PC-3 (cell line): ENCODE results near the gene IFNL1.

Experiments
- CTCF ChIP-seq: fragments of 300-600 bp; sonication (generic); conservative IDR thresholded peaks from 2 replicates; pipeline ENCODE4 v1.5.1; 2017; ENCODE audit warnings: antibody characterized with exemption, low read depth, mild to moderate bottlenecking, low read length
- EZH2 ChIP-seq: fragments of 300-600 bp; sonication (generic); IDR thresholded peaks from one replicate; pipeline ENCODE4 v1.6.1; 2017; ENCODE audit warnings: antibody characterized with exemption, mild to moderate bottlenecking, low read length; ENCODE audit not compliant: unreplicated experiment

GRCh38 chr19:39336483-39336882 is 40.3 kb downstream of the IFNL1 start:
- no peak for TF ChIP-seq EZH2
- no peak for TF ChIP-seq CTCF
